Glomerular visceral epithelial cell (primary cell): ENCODE measurements around the gene ADCY5.
"Not testable (repeated sequence)": the region's sequence is repeated elsewhere in the genome, so short reads cannot be mapped to it uniquely, and the experiment has no call there.

Source experiments
- DNase-seq: peaks from one replicate; pipeline ENCODE4 v3.0.0-alpha.2; 2016; ENCODE audit errors: extremely low spot score

ADCY5 gene

GRCh38 chr3:123261666-123262065 is 187.2 kb downstream of the ADCY5 start:
- no peak for DNase-seq

GRCh38 chr3:123258811-123259420 is 190.0 kb downstream of the ADCY5 start:
- DNase-seq = peak; percentile 51

- no peak for DNase-seq
These were observed 190.5 kb downstream of the ADCY5 start for GRCh38 chr3:123258359-123258758.

GRCh38 chr3:123256256-123256655 is 192.6 kb downstream of the ADCY5 start:
- DNase-seq = no peak

GRCh38 chr3:123246866-123247265 is 202.0 kb downstream of the ADCY5 start:
- no peak for DNase-seq

- peak; percentile 52 for DNase-seq
These were observed 204.8 kb downstream of the ADCY5 start for GRCh38 chr3:123244128-123244527.

- DNase-seq = no peak
These were observed 209.1 kb downstream of the ADCY5 start for GRCh38 chr3:123239756-123240155.

- not testable (repeated sequence) for DNase-seq
These were observed 209.7 kb downstream of the ADCY5 start for GRCh38 chr3:123239186-123239585.

- DNase-seq = no peak
These were observed 212.0 kb downstream of the ADCY5 start for GRCh38 chr3:123236902-123237301.
